PC-3 (cell line): Measurements from ENCODE around the gene RIPPLY1.

Source experiments
- CTCF ChIP-seq: fragments of 300-600 bp; sonication (generic); conservative IDR thresholded peaks from 2 replicates; pipeline ENCODE4 v1.5.1; 2017; ENCODE audit warnings: antibody characterized with exemption, low read depth, mild to moderate bottlenecking, low read length
- EZH2 ChIP-seq: fragments of 300-600 bp; sonication (generic); IDR thresholded peaks from one replicate; pipeline ENCODE4 v1.6.1; 2017; ENCODE audit warnings: antibody characterized with exemption, mild to moderate bottlenecking, low read length; ENCODE audit not compliant: unreplicated experiment
- EZH2phosphoT487 ChIP-seq: fragments of 300-600 bp; sonication (generic); IDR thresholded peaks from 2 replicates; pipeline ENCODE4 v1.6.1; 2018; ENCODE audit warnings: mild to moderate bottlenecking, antibody characterized with exemption, low read length, borderline replicate concordance

- TF ChIP-seq CTCF (no peak), EZH2 (no peak), EZH2phosphoT487 (no peak)
Observed at GRCh38 chrX:106949366-106949765, 46.2 kb upstream of the RIPPLY1 start.
